Heart right ventricle (tissue), 16 donors: ENCODE results near the gene GUCY2C. TPM values are rescaled to one million over a fixed set of nuclear protein-coding genes. Genes with fewer than 3 reads are reported as not detected.

Experiments
- ATAC-seq, 8 donors: fragments of 200-7000 bp; cut with Tn5 transposase; one replicate each; pipeline ENCODE4 v1.9.1; 2020; ENCODE audit warnings: mild to moderate bottlenecking in 8 of 8, moderate library complexity in 8 of 8, moderate number of reproducible peaks in 1 of 8
- DNase-seq, 2 donors: peaks; one replicate each; pipeline ENCODE4 v3.0.0-alpha.2; 2020
- H3K27ac ChIP-seq, 10 donors: fragments of 200-600 bp; sonication (generic) in 2 of 10; one replicate each; pipeline versions ENCODE4 v1.5.0 to v1.8.0; 2020 to 2022; ENCODE audit warnings: mild to moderate bottlenecking in 3 of 10
- H3K27me3 ChIP-seq, 7 donors: fragments of 200-600 bp; one replicate each; pipeline ENCODE4 v1.8.0; 2021 to 2022; ENCODE audit warnings: mild to moderate bottlenecking in 2 of 7
- H3K36me3 ChIP-seq, 9 donors: fragments of 200-600 bp; sonication (generic) in 1 of 9; one replicate each; pipeline versions ENCODE4 v1.5.0 to v1.8.0; 2020 to 2022; ENCODE audit warnings: mild to moderate bottlenecking in 2 of 9
- H3K4me1 ChIP-seq, 9 donors: fragments of 200-600 bp; sonication (generic) in 1 of 9; one replicate each; pipeline versions ENCODE4 v1.5.0 to v1.8.0; 2020 to 2022; ENCODE audit warnings: mild to moderate bottlenecking in 4 of 9
- H3K4me3 ChIP-seq, 10 donors: fragments of 200-600 bp; sonication (generic) in 2 of 10; one replicate each; pipeline versions ENCODE4 v1.5.0 to v1.8.0; 2020 to 2022; ENCODE audit warnings: mild to moderate bottlenecking in 7 of 10, moderate library complexity in 2 of 10
- H3K9me3 ChIP-seq, 11 donors: fragments of 200-600 bp in 10 of 11; sonication (generic) in 2 of 11; one replicate each; pipeline versions ENCODE4 v1.5.0 to v1.8.0; 2013 to 2022; ENCODE audit warnings: mild to moderate bottlenecking in 2 of 11, control low read depth in 1 of 11, moderate library complexity in 1 of 11
- WGBS, 2 donors: extraction: QIAGEN DNeasy Blood & Tissue Kit; methylation state at CpG; one replicate each; pipeline ENCODE4 v1.1.7; 2013; ENCODE audit warnings: inconsistent platforms in 1 of 2; 5-methylcytosine and 5-hydroxymethylcytosine counted together
- intact Hi-C, 10 donors: fragments of 100-400 bp; cut with DNase I; formaldehyde crosslinking; loops; one replicate each; pipeline versions ENCODE4 v1.11.1 to v1.14.2; 2022
- polyA plus RNA-seq, 2 donors: library from polyadenylated mRNA; stranded (reverse); fragments of 200-250 nt; gene quantifications; one replicate each; pipeline ENCODE4 v1.2.3, GENCODE V29; 2013
- total RNA-seq, 10 donors: library from RNA; stranded (reverse); fragmentation: NEBNext Ultra II Directional in 3 of 10; extraction: Animal tissue kit (Norgen Biotek cat#: 25700) in 3 of 10; gene quantifications; one replicate each; pipeline versions ENCODE4 v1.2.1 to v1.2.4, GENCODE V29; 2021 to 2023
- TF ChIP-seq, protein P1 (sequence below), 9 donors: fragments of 200-600 bp; sonication (generic) in 2 of 9; IDR thresholded peaks; one replicate each; pipeline versions ENCODE4 v1.5.0 to v1.8.0; 2021 to 2022; ENCODE audit warnings: antibody characterized with exemption in 9 of 9, mild to moderate bottlenecking in 5 of 9, moderate library complexity in 1 of 9
- donor health status: Arrhythmogenic right ventricular cardiomyopathy.
- donor health status: ischemic (EF 13 %, LVEDD 7.1; RV severe dilation, severe dysfunction).
- donor health status: healthy with polysubstance abuse.
- donor health status: DM: no; HTN: yes; CAD: no.
- donor health status: DM: no; HTN: no; CAD: no.
- donor health status: ischemic (EF 25% LVEDD 6.9; RV normal size, moderate dysfunction).
- donor health status: ischemic (EF 25% LVEDD 5.7; RV mildly dilated, moderate dysfunction).
- donor health status: healthy.
- donor health status: DM: yes; HTN: yes; CAD: no.
- donor health status: Ischemic cardiomyopathy.
- donor health status: ischemic (EF 35%, LVEDD 5.7; RV mildly dilated, moderate dysfunction).
- donor health status: nonischemic (EF 11% LVEDD 7.7; RV severe dilation, severe dysfunction).
- donor health status: DM: yes; HTN: yes; CAD: no.
- donor health status: PGD.
- donor health status: ischemic (EF 29% LVEDD 5.4; RV normal size, mild dysfunction).
- donor health status: nonischemic (EF 23%, LVEDD 6.1; RV moderate dilation, normal function).

Gene GUCY2C
- total and polyA plus RNA-seq, 12 donors: 0.01 to 0.15 (median 0.06) TPM; not detected in 9

DNA sequence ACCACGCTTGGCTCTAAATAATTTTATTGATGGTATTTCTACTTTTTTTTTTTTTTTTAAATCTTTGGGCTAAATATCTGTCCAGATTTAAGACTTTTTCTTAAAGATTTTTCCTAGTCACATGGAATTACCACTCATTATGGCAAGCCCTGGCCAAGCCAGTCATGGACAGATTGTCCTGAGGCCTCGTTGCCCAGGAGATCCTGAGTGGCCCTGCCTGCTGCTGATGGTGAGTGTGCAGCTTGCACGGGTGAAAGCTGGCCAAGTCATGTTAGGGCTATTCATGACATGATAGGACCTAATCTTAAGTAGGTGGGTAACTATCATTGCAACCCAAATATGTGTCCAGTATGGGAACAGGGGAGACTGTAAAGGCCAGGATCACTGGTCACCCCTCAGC, 27.8 kb downstream of the GUCY2C start:
- Histone ChIP-seq H3K27ac (no peak overlapping the region), H3K27me3 (no peaks in the 10 kb centered on the region), H3K4me1 (peaks cover 0 to 4% (median 0%) of the 10 kb centered on the region in 9 donors), H3K9me3 (no peaks in the 10 kb centered on the region), H3K36me3 (no peaks in the 10 kb centered on the region), H3K4me3 (no peak overlapping the region)
- intact Hi-C loops: loop anchor here in 4 of 10 donors (5.0 to 10.0 kb wide), 4 partner anchors 36 to 434 kb away; no protein-coding TSS in a partner anchor
- TF ChIP-seq, protein P1, sequence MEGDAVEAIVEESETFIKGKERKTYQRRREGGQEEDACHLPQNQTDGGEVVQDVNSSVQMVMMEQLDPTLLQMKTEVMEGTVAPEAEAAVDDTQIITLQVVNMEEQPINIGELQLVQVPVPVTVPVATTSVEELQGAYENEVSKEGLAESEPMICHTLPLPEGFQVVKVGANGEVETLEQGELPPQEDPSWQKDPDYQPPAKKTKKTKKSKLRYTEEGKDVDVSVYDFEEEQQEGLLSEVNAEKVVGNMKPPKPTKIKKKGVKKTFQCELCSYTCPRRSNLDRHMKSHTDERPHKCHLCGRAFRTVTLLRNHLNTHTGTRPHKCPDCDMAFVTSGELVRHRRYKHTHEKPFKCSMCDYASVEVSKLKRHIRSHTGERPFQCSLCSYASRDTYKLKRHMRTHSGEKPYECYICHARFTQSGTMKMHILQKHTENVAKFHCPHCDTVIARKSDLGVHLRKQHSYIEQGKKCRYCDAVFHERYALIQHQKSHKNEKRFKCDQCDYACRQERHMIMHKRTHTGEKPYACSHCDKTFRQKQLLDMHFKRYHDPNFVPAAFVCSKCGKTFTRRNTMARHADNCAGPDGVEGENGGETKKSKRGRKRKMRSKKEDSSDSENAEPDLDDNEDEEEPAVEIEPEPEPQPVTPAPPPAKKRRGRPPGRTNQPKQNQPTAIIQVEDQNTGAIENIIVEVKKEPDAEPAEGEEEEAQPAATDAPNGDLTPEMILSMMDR (IDR thresholded peaks at IDR 0.05): no peak
- ATAC-seq (peak in 3 of 8 donors; percentile 41 to 86 (median 65)), DNase-seq (peak in 1 of 2 donors; percentile 14)
- 73 to 78% methylated on average over 3 of the region's 3 CpGs for WGBS, 2 donors

DNA sequence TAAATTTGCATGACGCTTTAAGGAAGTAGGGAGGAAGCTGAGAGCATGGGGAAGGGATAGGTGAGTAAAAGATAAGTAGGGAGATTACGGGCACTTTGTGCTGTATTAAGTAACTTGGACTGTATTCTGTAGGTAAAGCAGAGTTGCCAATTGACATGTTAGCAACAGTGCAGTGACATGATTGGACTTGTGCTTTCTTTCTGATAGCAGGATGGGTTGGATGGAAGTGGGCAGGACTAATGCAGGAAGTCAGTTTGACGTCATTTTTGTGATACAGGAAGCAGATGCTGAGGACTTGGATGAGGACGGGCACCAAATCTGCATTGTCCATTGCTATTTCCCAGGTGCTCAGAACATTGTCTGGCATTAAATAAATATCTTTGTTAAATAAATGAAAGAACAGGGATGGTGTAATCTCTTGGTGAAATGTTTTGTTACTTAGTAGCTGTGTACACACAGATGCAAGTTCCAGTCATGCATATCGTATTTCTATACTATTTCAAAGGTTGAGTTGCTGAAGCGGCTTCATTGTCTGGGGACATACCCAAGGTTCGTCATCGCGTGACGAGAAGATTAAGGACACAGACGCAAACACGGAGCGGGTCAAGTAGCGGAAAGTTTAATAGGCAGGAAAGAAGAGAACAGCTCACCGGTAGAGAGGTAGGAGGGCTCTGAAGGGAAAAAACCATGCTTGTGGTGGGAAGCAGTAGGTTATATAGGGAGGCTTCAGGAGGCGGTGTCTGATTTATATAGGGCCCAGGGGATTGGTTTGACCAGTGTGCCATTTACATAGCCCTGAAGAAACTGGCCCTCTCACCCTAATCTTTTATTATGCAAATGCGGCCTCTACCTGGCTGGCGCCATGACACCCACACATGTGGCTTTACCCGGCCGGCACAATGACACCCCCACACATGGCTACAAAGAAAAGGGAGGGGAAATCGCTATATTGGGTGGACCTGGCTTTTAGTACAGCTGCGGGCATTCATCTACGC, 30.7 kb downstream of the GUCY2C start:
- Histone ChIP-seq H3K27ac (no peak overlapping the region), H3K4me1 (peaks cover 0 to 4% (median 0%) of the 10 kb centered on the region in 9 donors), H3K36me3 (no peaks in the 10 kb centered on the region), H3K27me3 (no peaks in the 10 kb centered on the region), H3K9me3 (no peaks in the 10 kb centered on the region), H3K4me3 (no peak overlapping the region)
- ATAC-seq (peak in 1 of 8 donors; percentile 52), DNase-seq (no peak)
- intact Hi-C loops: loop anchor here in 5 of 10 donors (2.0 to 10.0 kb wide), 5 partner anchors 33 to 431 kb away; no protein-coding TSS in a partner anchor
- WGBS, 2 donors: 90 to 91% methylated on average over 23 of the region's 23 CpGs
- TF ChIP-seq, protein P1 (IDR thresholded peaks at IDR 0.05): no peak

DNA sequence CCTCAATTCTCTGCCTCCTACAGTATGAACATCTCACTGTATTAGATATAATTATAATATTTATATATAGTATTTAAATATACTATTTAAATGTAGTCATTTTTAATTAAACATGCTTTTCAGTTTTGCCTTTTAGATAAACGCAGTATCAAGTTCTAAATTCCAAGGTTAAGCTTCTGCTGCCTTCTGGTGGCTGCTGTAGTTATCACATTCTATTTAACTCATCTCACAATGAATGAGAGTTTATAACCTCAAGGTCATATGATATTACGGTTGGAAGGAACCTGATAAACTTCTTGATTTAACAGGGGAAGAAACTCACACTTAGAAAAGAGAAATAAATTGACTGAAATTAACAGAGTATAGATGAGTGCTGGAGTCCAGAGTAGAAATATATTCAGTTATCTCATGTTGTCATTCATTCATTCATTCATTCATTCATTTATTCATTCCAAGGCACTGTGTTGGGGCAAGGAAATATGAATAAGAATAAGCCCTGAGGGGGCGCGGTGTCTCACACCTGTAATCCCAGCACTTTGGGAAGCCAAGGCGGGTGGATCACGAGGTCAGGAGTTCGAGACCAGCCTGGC, 31.9 kb downstream of the GUCY2C start:
- Histone ChIP-seq H3K9me3 (no peaks in the 10 kb centered on the region), H3K4me1 (peaks cover 0 to 4% (median 0%) of the 10 kb centered on the region in 9 donors), H3K4me3 (no peak overlapping the region), H3K36me3 (no peaks in the 10 kb centered on the region), H3K27me3 (no peaks in the 10 kb centered on the region), H3K27ac (no peak overlapping the region)
- WGBS, 2 donors: 68 to 70% methylated on average over 7 of the region's 7 CpGs
- DNase-seq: peak in 1 of 2 donors; percentile 39
- ATAC-seq: peak in 3 of 8 donors; percentile 16 to 55 (median 41)
- intact Hi-C loops: loop anchor here in 7 of 10 donors (2.0 to 10.0 kb wide), 8 partner anchors 32 to 430 kb away; no protein-coding TSS in a partner anchor
- TF ChIP-seq, protein P1 (IDR thresholded peaks at IDR 0.05): peak; percentile 38 to 79 (median 68)

DNA sequence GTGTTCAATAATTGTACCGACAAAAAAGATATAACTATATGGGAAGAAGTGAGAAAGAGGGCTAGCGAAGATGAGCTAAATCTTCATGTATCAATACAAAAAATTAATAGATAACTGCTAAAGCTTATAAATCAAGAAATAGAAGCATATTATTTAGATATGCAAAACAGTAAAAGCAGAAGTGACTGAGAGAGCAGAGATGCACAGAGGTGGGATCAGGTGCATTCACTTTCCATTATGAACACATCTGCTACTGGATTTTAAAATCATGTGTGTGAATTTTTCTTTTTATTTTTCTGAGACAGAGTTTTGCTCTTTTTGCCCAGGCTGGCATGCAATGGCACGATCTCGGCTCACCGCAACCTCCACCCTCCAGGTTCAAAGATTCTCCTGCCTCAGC, 33.4 kb downstream of the GUCY2C start:
- Histone ChIP-seq H3K9me3 (no peaks in the 10 kb centered on the region), H3K36me3 (no peaks in the 10 kb centered on the region), H3K4me1 (peaks cover 0 to 4% (median 0%) of the 10 kb centered on the region in 9 donors), H3K4me3 (no peak overlapping the region), H3K27me3 (no peaks in the 10 kb centered on the region), H3K27ac (no peak overlapping the region)
- intact Hi-C loops: loop anchor here in 7 of 10 donors (2.0 to 10.0 kb wide), 8 partner anchors 32 to 428 kb away; no protein-coding TSS in a partner anchor
- DNase-seq: no peak
- TF ChIP-seq, protein P1 (IDR thresholded peaks at IDR 0.05): no peak
- ATAC-seq: no peak
- 98% methylated on average over 5 of the region's 5 CpGs for WGBS, 2 donors
